ENCODE data around the gene CEP57L1. TPM values are rescaled to one million over a fixed set of nuclear protein-coding genes. Genes with fewer than 3 reads are reported as not detected.
A peak's percentile ranks its signal among the peaks of the same experiment; 100 is the strongest.

The CEP57L1 gene
- total RNA-seq, 1 donor: 43.6 TPM

- TF ChIP-seq CTCF (IDR thresholded peaks at IDR 0.05; ENCODE audit: insufficient read depth, low read depth, low read length): no peak
- H3K4me3 ChIP-seq (ENCODE audit: low read depth, low read length): no peak overlapping the region
- no peak for DNase-seq (ENCODE audit: low read depth)
Measured at GRCh38 chr6:109052018-109052651, 43.2 kb upstream of the CEP57L1 start.

DNA sequence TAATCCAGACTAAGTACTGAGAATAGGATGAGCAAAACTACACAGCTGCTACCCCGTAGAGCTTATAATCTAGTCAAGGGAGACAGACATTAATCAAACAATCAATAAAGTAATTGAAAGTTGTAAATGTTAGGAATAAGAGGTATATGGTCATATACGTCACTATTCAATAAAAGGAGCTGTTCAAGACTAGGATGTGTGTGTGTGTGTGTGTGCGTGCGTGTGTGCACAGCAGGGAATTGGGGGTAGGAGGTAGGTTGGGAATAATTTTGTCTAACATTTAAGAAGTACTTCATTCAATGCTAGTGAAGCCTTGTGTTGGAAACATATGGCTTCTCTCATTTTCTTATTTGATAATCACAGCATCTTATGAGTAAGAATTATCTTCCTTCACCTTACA lies 42.5 kb upstream of the CEP57L1 start:
- no peak for DNase-seq (ENCODE audit: low read depth)
- no peak overlapping the region for H3K4me3 ChIP-seq (ENCODE audit: low read depth, low read length)
- no peak for TF ChIP-seq CTCF (IDR thresholded peaks at IDR 0.05; ENCODE audit: insufficient read depth, low read depth, low read length)

DNA sequence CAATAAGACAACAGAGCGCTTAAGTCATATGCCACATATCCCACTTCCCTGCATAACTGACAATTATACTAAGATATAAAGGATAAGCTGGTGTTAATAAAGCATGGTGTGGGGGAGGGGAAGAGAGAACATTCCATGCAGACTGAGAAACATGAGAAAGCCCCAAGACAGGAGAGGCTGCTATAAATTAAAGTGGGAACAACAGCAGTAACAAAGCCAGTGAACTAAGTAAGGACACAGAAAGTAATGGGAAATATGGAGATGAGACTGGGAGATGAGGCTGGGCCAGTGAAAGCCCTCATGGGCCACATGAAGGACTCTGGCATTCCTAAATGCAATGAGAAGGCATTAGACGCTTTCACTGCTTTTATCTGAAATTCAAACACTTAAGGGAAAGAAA lies 42.0 kb upstream of the CEP57L1 start:
- no peak for DNase-seq (ENCODE audit: low read depth)
- TF ChIP-seq CTCF (IDR thresholded peaks at IDR 0.05; ENCODE audit: insufficient read depth, low read depth, low read length): no peak
- no peak overlapping the region for H3K4me3 ChIP-seq (ENCODE audit: low read depth, low read length)

DNA sequence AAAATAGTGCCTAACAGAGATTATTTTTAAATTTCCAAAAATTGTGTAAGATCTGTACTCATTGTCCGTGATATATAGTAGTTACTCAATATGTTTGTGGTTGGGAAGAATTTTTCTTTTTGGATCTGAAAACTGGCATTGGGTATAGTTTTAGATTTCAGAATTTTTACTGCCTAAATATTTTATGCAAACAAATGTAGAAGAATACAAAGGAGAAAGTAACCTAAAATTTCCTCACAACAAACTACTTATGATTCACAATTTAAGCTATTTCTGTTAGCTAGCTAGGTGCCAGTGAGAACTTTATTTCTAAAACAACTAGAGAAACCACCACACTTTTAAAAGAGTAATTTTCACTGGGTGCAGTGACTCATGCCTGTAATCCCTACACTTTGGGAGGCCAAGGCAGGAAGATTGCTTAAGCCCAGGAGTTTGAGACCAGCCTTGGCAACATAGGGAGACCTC lies 39.5 kb upstream of the CEP57L1 start:
- H3K4me3 ChIP-seq (ENCODE audit: low read depth, low read length): no peak overlapping the region
- peak; percentile 52 for DNase-seq (ENCODE audit: low read depth)
- TF ChIP-seq CTCF (IDR thresholded peaks at IDR 0.05; ENCODE audit: insufficient read depth, low read depth, low read length): no peak

- no peak for DNase-seq (ENCODE audit: low read depth)
- TF ChIP-seq CTCF (IDR thresholded peaks at IDR 0.05; ENCODE audit: insufficient read depth, low read depth, low read length): no peak
- no peak overlapping the region for H3K4me3 ChIP-seq (ENCODE audit: low read depth, low read length)
Measured at GRCh38 chr6:109056661-109057060, 38.6 kb upstream of the CEP57L1 start.

GRCh38 chr6:109058620-109059019 lies 36.7 kb upstream of the CEP57L1 start:
- TF ChIP-seq CTCF (IDR thresholded peaks at IDR 0.05; ENCODE audit: insufficient read depth, low read depth, low read length): no peak
- H3K4me3 ChIP-seq (ENCODE audit: low read depth, low read length): no peak overlapping the region
- DNase-seq (ENCODE audit: low read depth): no peak

GRCh38 chr6:109059153-109059552 lies 36.2 kb upstream of the CEP57L1 start:
- no peak overlapping the region for H3K4me3 ChIP-seq (ENCODE audit: low read depth, low read length)
- peak; percentile 52 for DNase-seq (ENCODE audit: low read depth)
- TF ChIP-seq CTCF (IDR thresholded peaks at IDR 0.05; ENCODE audit: insufficient read depth, low read depth, low read length): no peak

Measured in fibroblast of villous mesenchyme (primary cell).